ENCODE measurements around the gene DLG1. TPM values are rescaled to one million over a fixed set of nuclear protein-coding genes. Genes with fewer than 3 reads are reported as not detected.

DLG1 gene
- total and polyA plus RNA-seq, 12 donors: 14.1 to 74.6 (median 58.4) TPM

- peaks cover 0 to 5% of the 10 kb centered on the region in 2 donors for H3K36me3 ChIP-seq (replicated peaks in 1 of 2)
- no peaks in the 10 kb centered on the region for H3K9me3 ChIP-seq (replicated peaks in 1 of 3)
- no peak for DNase-seq
- no peak overlapping the region for H3K27ac ChIP-seq
- no peak overlapping the region for H3K4me3 ChIP-seq
- intact Hi-C loops (cut with DNase I): no loop called here
- 89 to 91% (median 90%) methylated on average over 8 of the region's 8 CpGs for WGBS, 4 donors
- no peaks in the 10 kb centered on the region for H3K27me3 ChIP-seq
- peaks cover 0 to 52% of the 10 kb centered on the region in 2 donors for H3K4me1 ChIP-seq (replicated peaks in 1 of 2)
- no peak for TF ChIP-seq CTCF (IDR thresholded peaks at IDR 0.05)
Observed at GRCh38 chr3:197292083-197292646, 6.2 kb downstream of the DLG1 start.

DNA sequence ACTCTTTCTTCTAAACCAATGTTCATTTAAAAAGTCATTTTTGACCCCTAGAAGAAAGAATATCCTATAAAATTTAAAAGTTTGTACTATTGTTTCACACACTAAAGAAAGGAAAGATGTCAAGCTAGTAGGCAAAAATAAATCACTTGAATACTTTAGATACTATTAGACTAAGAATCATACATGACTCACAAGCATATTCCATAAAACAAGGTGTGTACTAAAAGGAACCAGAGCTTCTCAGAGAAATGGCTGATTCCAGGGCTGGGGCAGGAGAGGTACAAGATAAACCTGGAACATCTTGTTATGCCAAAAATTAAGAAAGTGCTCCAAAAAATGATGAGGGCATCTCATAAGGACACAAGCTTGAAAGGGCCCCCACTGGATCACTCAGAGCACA is 8.7 kb downstream of the DLG1 start:
- Histone ChIP-seq H3K27me3 (no peaks in the 10 kb centered on the region), H3K27ac (no peak overlapping the region), H3K36me3 (replicated peaks in 1 of 2) (no peaks in the 10 kb centered on the region), H3K4me1 (replicated peaks in 1 of 2) (peaks cover 0 to 32% of the 10 kb centered on the region in 2 donors), H3K9me3 (replicated peaks in 1 of 3) (no peaks in the 10 kb centered on the region), H3K4me3 (no peak overlapping the region)
- intact Hi-C loops (cut with DNase I): no loop called here
- DNase-seq: no peak
- TF ChIP-seq POLR2A (IDR thresholded peaks at IDR 0.05): no peak
- TF ChIP-seq CTCF (IDR thresholded peaks at IDR 0.05): no peak

GRCh38 chr3:197286678-197287077 is 11.7 kb downstream of the DLG1 start:
- Histone ChIP-seq H3K27ac (no peak overlapping the region), H3K4me1 (replicated peaks in 1 of 2) (peaks cover 0 to 17% of the 10 kb centered on the region in 2 donors), H3K27me3 (no peaks in the 10 kb centered on the region), H3K36me3 (replicated peaks in 1 of 2) (peaks cover 0 to 8% of the 10 kb centered on the region in 2 donors), H3K9me3 (replicated peaks in 1 of 3) (no peaks in the 10 kb centered on the region), H3K4me3 (no peak overlapping the region)
- 86 to 100% (median 97%) methylated on average over 2 of the region's 2 CpGs for WGBS, 4 donors
- DNase-seq: no peak
- TF ChIP-seq POLR2A (IDR thresholded peaks at IDR 0.05) (no peak), CTCF (IDR thresholded peaks at IDR 0.05) (no peak)
- intact Hi-C loops (cut with DNase I): no loop called here

DNA sequence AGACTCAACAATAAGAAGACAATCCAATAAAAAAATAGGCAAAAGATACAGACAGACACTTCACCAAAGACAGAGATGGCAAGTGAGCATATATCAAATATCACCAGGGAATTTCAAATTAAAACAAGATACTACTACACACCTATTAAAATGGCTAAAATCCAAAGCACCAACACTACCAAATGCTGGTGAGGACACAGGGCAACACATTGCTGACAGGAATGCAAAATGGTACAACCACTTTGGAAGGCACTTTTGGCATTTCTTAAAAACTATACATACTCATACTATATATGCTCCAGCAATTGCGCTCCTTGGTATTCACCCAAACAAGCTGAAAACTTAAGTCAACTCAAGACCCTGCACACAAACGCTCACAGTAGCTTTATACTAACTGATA is 12.9 kb downstream of the DLG1 start:
- intact Hi-C loops (cut with DNase I): no loop called here
- Histone ChIP-seq H3K4me3 (no peak overlapping the region), H3K27me3 (no peaks in the 10 kb centered on the region), H3K27ac (no peak overlapping the region), H3K9me3 (replicated peaks in 1 of 3) (no peaks in the 10 kb centered on the region), H3K4me1 (replicated peaks in 1 of 2) (peaks cover 0 to 13% of the 10 kb centered on the region in 2 donors), H3K36me3 (replicated peaks in 1 of 2) (peaks cover 0 to 8% of the 10 kb centered on the region in 2 donors)
- DNase-seq: no peak
- TF ChIP-seq CTCF (IDR thresholded peaks at IDR 0.05): no peak
- TF ChIP-seq POLR2A (IDR thresholded peaks at IDR 0.05): no peak
- WGBS, 4 donors: 98 to 100% (median 99%) methylated on average over 2 of the region's 2 CpGs

All from adrenal gland (tissue), 12 donors.